ENCODE results near the gene STX8.

GRCh38 chr17:9537177-9537776, 38.3 kb downstream of the STX8 start:
- no peak for TF ChIP-seq TAF1 (IDR thresholded peaks at IDR 0.05; ENCODE audit: borderline replicate concordance, low read depth, low read length)
- no peak for TF ChIP-seq POLR2AphosphoS5 (IDR thresholded peaks at IDR 0.05; ENCODE audit: low read depth, low read length)
- TF ChIP-seq POLR2A (IDR thresholded peaks at IDR 0.05; ENCODE audit: low read depth, low read length), result no peak

Measured in GM12892 (cell line).